Esophagus squamous epithelium (tissue), 4 donors: ENCODE measurements around the gene TIAL1.
A peak's percentile ranks its signal among the peaks of the same experiment; 100 is the strongest.

Experiments
- POLR2A ChIP-seq, 4 donors: fragments of 450-650 bp; IDR thresholded peaks; one replicate each; pipeline ENCODE4 v1.6.1; 2017; ENCODE audit warnings: antibody characterized with exemption in 4 of 4, mild to moderate bottlenecking in 4 of 4, moderate library complexity in 3 of 4
- TF ChIP-seq, protein P1 (sequence below), 6 experiments: fragments of 450-650 bp in 4 of 6; fragments of 200-600 bp in 2 of 6; sonication (generic) in 2 of 6; IDR thresholded peaks; one replicate each; pipeline ENCODE4 v1.5.1; 2016 to 2019; ENCODE audit warnings: antibody characterized with exemption in 6 of 6, mild to moderate bottlenecking in 4 of 6, moderate library complexity in 4 of 6

DNA sequence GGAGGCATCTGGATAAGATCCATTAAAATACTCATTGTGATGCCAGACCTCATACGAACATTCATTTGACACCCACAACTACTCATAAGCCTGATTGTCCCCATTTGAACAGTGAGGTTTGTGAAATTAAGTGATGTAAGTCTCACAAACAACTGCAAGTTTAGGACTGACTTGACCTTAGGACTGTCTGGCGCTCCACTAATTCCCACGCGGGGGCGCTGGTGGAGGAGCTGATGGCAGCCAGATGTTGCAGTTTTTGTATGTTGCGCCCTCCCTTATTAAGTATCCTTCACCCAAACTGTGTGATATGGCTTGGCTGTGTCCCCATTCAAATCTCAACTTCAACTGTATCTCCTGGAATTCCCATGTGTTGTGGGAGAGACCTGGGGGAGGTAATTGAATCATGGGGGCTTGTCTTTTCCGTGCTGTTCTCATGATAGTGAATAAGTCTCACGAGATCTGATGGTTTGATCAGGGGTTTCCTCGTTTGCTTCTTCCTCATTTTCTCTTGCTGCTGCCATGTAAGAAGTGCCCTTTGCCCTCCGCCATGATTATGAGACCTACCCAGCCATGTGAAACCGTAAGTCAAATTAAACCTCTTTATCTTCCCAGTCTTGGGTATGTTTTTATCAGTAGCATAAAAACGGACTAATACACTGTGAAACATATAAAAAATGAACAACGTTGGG is 20.3 kb upstream of the TIAL1 start:
- TF ChIP-seq, protein P1, sequence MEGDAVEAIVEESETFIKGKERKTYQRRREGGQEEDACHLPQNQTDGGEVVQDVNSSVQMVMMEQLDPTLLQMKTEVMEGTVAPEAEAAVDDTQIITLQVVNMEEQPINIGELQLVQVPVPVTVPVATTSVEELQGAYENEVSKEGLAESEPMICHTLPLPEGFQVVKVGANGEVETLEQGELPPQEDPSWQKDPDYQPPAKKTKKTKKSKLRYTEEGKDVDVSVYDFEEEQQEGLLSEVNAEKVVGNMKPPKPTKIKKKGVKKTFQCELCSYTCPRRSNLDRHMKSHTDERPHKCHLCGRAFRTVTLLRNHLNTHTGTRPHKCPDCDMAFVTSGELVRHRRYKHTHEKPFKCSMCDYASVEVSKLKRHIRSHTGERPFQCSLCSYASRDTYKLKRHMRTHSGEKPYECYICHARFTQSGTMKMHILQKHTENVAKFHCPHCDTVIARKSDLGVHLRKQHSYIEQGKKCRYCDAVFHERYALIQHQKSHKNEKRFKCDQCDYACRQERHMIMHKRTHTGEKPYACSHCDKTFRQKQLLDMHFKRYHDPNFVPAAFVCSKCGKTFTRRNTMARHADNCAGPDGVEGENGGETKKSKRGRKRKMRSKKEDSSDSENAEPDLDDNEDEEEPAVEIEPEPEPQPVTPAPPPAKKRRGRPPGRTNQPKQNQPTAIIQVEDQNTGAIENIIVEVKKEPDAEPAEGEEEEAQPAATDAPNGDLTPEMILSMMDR (IDR thresholded peaks at IDR 0.05), result peak in 1 of 6 experiments; percentile 28
- TF ChIP-seq POLR2A (IDR thresholded peaks at IDR 0.05), result no peak
